ENCODE data around the gene AHRR.

AHRR gene

DNA sequence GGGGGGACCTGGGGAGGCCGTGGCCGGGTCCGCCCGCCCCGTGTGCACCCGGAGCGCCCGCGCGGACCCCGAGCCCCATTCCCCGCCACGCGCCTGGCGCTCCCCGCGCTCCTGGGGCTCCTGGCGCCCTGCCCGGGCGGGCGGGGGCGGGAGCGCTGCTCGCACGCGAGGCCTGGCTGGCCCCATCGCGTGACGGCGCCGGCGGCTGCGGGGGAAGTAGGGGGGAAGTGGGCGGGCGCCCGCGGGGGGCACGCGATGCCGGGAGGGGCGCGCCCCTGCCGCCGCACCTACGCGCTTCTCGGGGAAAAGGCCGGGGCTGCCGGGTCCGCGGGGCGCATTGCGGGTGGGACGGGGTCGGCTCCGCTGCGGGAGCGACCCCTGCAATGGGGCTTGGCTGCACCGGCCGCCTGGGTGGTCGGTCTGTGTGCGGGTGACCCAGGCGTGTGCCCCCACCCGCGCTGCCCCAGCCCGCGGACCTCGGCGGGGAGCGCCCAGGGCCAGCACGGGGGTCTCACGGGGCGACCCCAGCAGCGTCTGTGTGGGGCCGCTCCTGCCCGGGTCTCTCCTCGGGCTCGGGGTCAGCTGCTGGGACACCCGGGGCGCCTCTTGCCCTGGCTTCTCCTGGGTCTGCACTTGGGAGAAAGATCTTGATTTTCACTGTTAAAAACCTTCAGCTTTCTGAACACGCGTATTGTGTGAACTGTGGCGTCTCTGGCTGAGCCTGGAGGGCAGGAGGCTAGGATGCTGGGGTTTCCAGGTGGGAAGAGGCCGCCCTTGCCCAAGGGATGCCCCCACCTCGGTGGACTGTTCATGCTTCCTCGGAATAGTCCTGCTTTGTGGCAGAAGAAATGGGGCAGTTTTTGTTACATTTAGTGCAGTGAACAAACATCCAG is 52.4 kb downstream of the AHRR start:
- no peak for DNase-seq (ENCODE audit: low read depth)
- no peak overlapping the region for H3K4me3 ChIP-seq (ENCODE audit: low read depth, low read length)
- TF ChIP-seq, protein P1, sequence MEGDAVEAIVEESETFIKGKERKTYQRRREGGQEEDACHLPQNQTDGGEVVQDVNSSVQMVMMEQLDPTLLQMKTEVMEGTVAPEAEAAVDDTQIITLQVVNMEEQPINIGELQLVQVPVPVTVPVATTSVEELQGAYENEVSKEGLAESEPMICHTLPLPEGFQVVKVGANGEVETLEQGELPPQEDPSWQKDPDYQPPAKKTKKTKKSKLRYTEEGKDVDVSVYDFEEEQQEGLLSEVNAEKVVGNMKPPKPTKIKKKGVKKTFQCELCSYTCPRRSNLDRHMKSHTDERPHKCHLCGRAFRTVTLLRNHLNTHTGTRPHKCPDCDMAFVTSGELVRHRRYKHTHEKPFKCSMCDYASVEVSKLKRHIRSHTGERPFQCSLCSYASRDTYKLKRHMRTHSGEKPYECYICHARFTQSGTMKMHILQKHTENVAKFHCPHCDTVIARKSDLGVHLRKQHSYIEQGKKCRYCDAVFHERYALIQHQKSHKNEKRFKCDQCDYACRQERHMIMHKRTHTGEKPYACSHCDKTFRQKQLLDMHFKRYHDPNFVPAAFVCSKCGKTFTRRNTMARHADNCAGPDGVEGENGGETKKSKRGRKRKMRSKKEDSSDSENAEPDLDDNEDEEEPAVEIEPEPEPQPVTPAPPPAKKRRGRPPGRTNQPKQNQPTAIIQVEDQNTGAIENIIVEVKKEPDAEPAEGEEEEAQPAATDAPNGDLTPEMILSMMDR (IDR thresholded peaks at IDR 0.05; ENCODE audit: control insufficient read depth, extremely low read depth, insufficient read depth) = no peak

- DNase-seq (ENCODE audit: low read depth) = no peak
- no peak overlapping the region for H3K4me3 ChIP-seq (ENCODE audit: low read depth, low read length)
Measured at GRCh38 chr5:374631-375335, 53.3 kb downstream of the AHRR start.

DNA sequence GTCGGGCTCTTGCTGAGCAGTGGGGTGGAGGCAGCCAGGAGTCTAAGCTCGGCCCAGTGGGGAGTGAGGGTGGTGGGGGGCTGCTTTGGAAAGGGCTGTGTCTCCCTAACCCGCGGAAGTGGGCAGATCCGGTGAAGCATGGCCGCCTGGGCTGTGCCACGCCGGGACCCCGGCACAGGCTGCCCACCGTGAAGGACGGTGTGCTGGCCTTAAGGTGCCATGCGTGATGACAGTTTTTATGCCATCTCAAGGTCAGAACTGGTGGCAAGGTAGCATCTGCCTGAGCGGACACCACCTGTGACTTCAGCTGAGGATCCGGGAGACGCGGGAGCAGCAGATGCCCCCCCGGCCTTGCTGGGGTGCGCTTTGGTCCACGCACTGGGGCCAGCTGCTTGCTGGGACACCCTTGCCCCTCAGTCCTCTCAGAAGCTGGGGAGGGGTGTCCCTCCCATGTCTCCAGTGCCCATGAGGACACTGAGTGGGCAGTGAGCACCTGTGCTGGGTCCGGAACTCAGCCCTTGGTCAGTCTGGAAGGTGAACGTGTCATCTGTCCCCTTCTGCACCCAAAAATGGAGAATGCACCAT is 53.9 kb downstream of the AHRR start:
- DNase-seq (ENCODE audit: low read depth) = no peak
- TF ChIP-seq, protein P1 (IDR thresholded peaks at IDR 0.05; ENCODE audit: control insufficient read depth, extremely low read depth, insufficient read depth) = no peak
- H3K4me3 ChIP-seq (ENCODE audit: low read depth, low read length) = no peak overlapping the region

More at GRCh38 chr5:374631-375335, 53.3 kb downstream of the AHRR start:
- TF ChIP-seq, protein P1 (IDR thresholded peaks at IDR 0.05; ENCODE audit: control insufficient read depth, extremely low read depth, insufficient read depth) = no peak

- TF ChIP-seq, protein P1 (IDR thresholded peaks at IDR 0.05; ENCODE audit: control insufficient read depth, extremely low read depth, insufficient read depth) = no peak
Measured at GRCh38 chr5:375921-376798, 54.6 kb downstream of the AHRR start.

DNA sequence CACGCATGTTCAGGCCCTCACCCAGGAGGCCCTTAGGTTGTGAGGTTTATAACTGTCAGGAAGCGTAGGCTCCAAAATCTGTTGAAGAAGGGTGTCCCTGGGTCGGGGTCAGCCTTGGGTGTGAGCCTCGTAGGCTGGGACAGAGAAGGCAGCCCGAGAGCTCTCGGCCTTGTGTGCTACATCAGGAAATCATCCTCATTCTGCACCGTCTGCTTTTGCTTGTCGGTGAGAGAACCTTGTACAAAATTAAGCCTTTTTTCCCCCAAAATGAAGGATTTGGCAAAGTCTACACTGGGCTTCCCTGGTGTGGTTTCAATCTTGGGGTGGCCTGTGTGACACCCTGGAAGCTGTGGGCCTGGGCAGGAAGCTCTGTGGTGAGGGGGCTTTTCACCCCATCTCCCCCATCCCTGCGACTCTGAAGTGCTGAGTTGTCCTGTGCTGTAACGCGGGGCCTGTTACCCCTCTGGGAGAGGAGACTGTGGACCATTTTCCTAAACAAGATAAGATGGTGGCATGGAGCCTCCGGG is 55.3 kb downstream of the AHRR start:
- TF ChIP-seq, protein P1 (IDR thresholded peaks at IDR 0.05; ENCODE audit: control insufficient read depth, extremely low read depth, insufficient read depth) = no peak
- no peak overlapping the region for H3K4me3 ChIP-seq (ENCODE audit: low read depth, low read length)
- DNase-seq (ENCODE audit: low read depth) = no peak

More at GRCh38 chr5:375921-376798, 54.6 kb downstream of the AHRR start:
- H3K4me3 ChIP-seq (ENCODE audit: low read depth, low read length) = no peak overlapping the region
- no peak for DNase-seq (ENCODE audit: low read depth)

Measured in LNCaP clone FGC (cell line).